GM12865 (cell line): ENCODE results near the gene SLC48A1.

Experiments used
- DNase-seq: peaks from one replicate; pipeline ENCODE4 v3.0.0; 2010; ENCODE audit warnings: low read depth
- H3K4me3 ChIP-seq: 2 replicates; pipeline ENCODE4 v1.5.1; 2011; ENCODE audit warnings: mild to moderate bottlenecking, low read depth, low read length, control low read depth
- CTCF ChIP-seq: IDR thresholded peaks from 2 replicates; pipeline ENCODE4 v1.5.1; 2011; ENCODE audit warnings: low read length, control low read depth, low read depth, inconsistent platforms; ENCODE audit not compliant: insufficient read depth; ENCODE audit errors: missing control alignments

The SLC48A1 gene

GRCh38 chr12:47785887-47786661, 13.0 kb downstream of the SLC48A1 start:
- H3K4me3 ChIP-seq = no peak overlapping the region

GRCh38 chr12:47786662-47787280, 13.7 kb downstream of the SLC48A1 start:
- no peak for DNase-seq
- no peak for TF ChIP-seq CTCF
- no peak overlapping the region for H3K4me3 ChIP-seq

More at GRCh38 chr12:47785887-47786661, 13.0 kb downstream of the SLC48A1 start:
- DNase-seq = no peak
- no peak for TF ChIP-seq CTCF

- no peak for TF ChIP-seq CTCF
- no peak for DNase-seq
- no peak overlapping the region for H3K4me3 ChIP-seq
Measured at GRCh38 chr12:47787596-47788319, 14.7 kb downstream of the SLC48A1 start.

- no peak for DNase-seq
- no peak overlapping the region for H3K4me3 ChIP-seq
- TF ChIP-seq CTCF = no peak
Measured at GRCh38 chr12:47789141-47789540, 16.1 kb downstream of the SLC48A1 start.

GRCh38 chr12:47789712-47790489, 16.9 kb downstream of the SLC48A1 start:
- no peak overlapping the region for H3K4me3 ChIP-seq
- no peak for DNase-seq
- no peak for TF ChIP-seq CTCF

- no peak overlapping the region for H3K4me3 ChIP-seq
- no peak for DNase-seq
- TF ChIP-seq CTCF = no peak
Measured at GRCh38 chr12:47790676-47791350, 17.8 kb downstream of the SLC48A1 start.
